MM.1S (cell line): Measurements from ENCODE around the gene CD86.

Experiments
- EZH2 ChIP-seq: fragments of 300-600 bp; sonication (generic); optimal IDR thresholded peaks from 2 replicates; pipeline ENCODE3; 2017; ENCODE audit warnings: low read depth, mild to moderate bottlenecking, antibody characterized with exemption, low read length, mixed read lengths
- TF ChIP-seq, protein P1 (sequence below): fragments of 300-600 bp; sonication (generic); IDR thresholded peaks from 2 replicates; pipeline ENCODE4 v1.5.1; 2016; ENCODE audit warnings: antibody characterized with exemption, low read length, mixed read lengths

- TF ChIP-seq, protein P1, sequence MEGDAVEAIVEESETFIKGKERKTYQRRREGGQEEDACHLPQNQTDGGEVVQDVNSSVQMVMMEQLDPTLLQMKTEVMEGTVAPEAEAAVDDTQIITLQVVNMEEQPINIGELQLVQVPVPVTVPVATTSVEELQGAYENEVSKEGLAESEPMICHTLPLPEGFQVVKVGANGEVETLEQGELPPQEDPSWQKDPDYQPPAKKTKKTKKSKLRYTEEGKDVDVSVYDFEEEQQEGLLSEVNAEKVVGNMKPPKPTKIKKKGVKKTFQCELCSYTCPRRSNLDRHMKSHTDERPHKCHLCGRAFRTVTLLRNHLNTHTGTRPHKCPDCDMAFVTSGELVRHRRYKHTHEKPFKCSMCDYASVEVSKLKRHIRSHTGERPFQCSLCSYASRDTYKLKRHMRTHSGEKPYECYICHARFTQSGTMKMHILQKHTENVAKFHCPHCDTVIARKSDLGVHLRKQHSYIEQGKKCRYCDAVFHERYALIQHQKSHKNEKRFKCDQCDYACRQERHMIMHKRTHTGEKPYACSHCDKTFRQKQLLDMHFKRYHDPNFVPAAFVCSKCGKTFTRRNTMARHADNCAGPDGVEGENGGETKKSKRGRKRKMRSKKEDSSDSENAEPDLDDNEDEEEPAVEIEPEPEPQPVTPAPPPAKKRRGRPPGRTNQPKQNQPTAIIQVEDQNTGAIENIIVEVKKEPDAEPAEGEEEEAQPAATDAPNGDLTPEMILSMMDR = no peak
- no peak for TF ChIP-seq EZH2
These were observed 35.7 kb upstream of the CD86 start for GRCh38 chr3:122019493-122019892.
